ENCODE results near the gene MEX3D. TPM values are rescaled to one million over a fixed set of nuclear protein-coding genes. Genes with fewer than 3 reads are reported as not detected.

MEX3D gene
- total RNA-seq, 4 donors from 2014 or later = 2.4 to 7.9 (median 5.3) TPM

- H3K4me1 ChIP-seq = no peaks in the 10 kb centered on the region
- no peak for ATAC-seq
- H3K27ac ChIP-seq = no peak overlapping the region
- no peaks in the 10 kb centered on the region for H3K9me3 ChIP-seq
- in situ Hi-C loops (cut with MboI; ENCODE audit: low sequenced_read_pairs in 4 of 4) = no loop called here
- DNase-seq = no peak
- H3K36me3 ChIP-seq = peaks cover 0 to 67% of the 10 kb centered on the region in 2 donors
- intact Hi-C loops (cut with DNase I; ENCODE audit: low total_unique reads) = no loop called here
- no peak for TF ChIP-seq CTCF (IDR thresholded peaks at IDR 0.05 in 4 of 5, conservative IDR thresholded peaks at IDR 0.05 in 1 of 5)
- TF ChIP-seq POLR2A (IDR thresholded peaks at IDR 0.05) = no peak
- H3K4me3 ChIP-seq = no peak overlapping the region
- no peaks in the 10 kb centered on the region for H3K27me3 ChIP-seq
These were observed 12.3 kb upstream of the MEX3D start for GRCh38 chr19:1580382-1580781.

GRCh38 chr19:1579222-1579621, 11.1 kb upstream of the MEX3D start:
- Histone ChIP-seq H3K36me3 (peaks cover 0 to 65% of the 10 kb centered on the region in 2 donors), H3K4me1 (no peaks in the 10 kb centered on the region), H3K27me3 (no peaks in the 10 kb centered on the region), H3K27ac (no peak overlapping the region), H3K9me3 (no peaks in the 10 kb centered on the region), H3K4me3 (no peak overlapping the region)
- TF ChIP-seq POLR2A (IDR thresholded peaks at IDR 0.05) (no peak), CTCF (IDR thresholded peaks at IDR 0.05 in 4 of 5, conservative IDR thresholded peaks at IDR 0.05 in 1 of 5) (no peak)
- no peak for DNase-seq
- intact Hi-C loops (cut with DNase I; ENCODE audit: low total_unique reads) = no loop called here
- in situ Hi-C loops (cut with MboI; ENCODE audit: low sequenced_read_pairs in 4 of 4) = no loop called here
- no peak for ATAC-seq

- H3K9me3 ChIP-seq = no peaks in the 10 kb centered on the region
- TF ChIP-seq CTCF (IDR thresholded peaks at IDR 0.05 in 4 of 5, conservative IDR thresholded peaks at IDR 0.05 in 1 of 5) (no peak), POLR2A (IDR thresholded peaks at IDR 0.05) (no peak)
- intact Hi-C loops (cut with DNase I; ENCODE audit: low total_unique reads) (no loop called here), in situ Hi-C loops (cut with MboI; ENCODE audit: low sequenced_read_pairs in 4 of 4) (no loop called here)
- H3K27ac ChIP-seq = no peak overlapping the region
- peaks cover 0 to 56% of the 10 kb centered on the region in 2 donors for H3K36me3 ChIP-seq
- H3K4me1 ChIP-seq = no peaks in the 10 kb centered on the region
- H3K27me3 ChIP-seq = no peaks in the 10 kb centered on the region
- no peak for ATAC-seq
- DNase-seq = no peak
- no peak overlapping the region for H3K4me3 ChIP-seq
These were observed 9.9 kb upstream of the MEX3D start for GRCh38 chr19:1577929-1578618.

GRCh38 chr19:1577090-1577928, 9.2 kb upstream of the MEX3D start:
- intact Hi-C loops (cut with DNase I; ENCODE audit: low total_unique reads) = no loop called here
- ATAC-seq (no peak), DNase-seq (no peak)
- Histone ChIP-seq H3K27me3 (no peaks in the 10 kb centered on the region), H3K4me1 (no peaks in the 10 kb centered on the region), H3K27ac (no peak overlapping the region), H3K36me3 (peaks cover 0 to 49% of the 10 kb centered on the region in 2 donors), H3K9me3 (no peaks in the 10 kb centered on the region), H3K4me3 (no peak overlapping the region)
- no peak for TF ChIP-seq POLR2A (IDR thresholded peaks at IDR 0.05)
- TF ChIP-seq CTCF (IDR thresholded peaks at IDR 0.05 in 4 of 5, conservative IDR thresholded peaks at IDR 0.05 in 1 of 5) = no peak
- in situ Hi-C loops (cut with MboI; ENCODE audit: low sequenced_read_pairs in 4 of 4) = no loop called here
